Peyer's patch (tissue), 4 donors: ENCODE results near the gene VPS4B.

Source experiments
- CTCF ChIP-seq, 6 experiments: fragments of 450-650 bp in 4 of 6; fragments of 200-600 bp in 2 of 6; sonication (generic) in 1 of 6; IDR thresholded peaks; one replicate each; pipeline ENCODE4 v1.5.1; 2017 to 2019; ENCODE audit warnings: antibody characterized with exemption in 6 of 6, mild to moderate bottlenecking in 3 of 6, moderate library complexity in 1 of 6
- POLR2A ChIP-seq, 2 donors: fragments of 450-650 bp; IDR thresholded peaks; one replicate each; pipeline ENCODE4 v1.5.1; 2017; ENCODE audit warnings: antibody characterized with exemption in 2 of 2, mild to moderate bottlenecking in 2 of 2, moderate library complexity in 2 of 2

GRCh38 chr18:63356272-63356896 lies 65.9 kb downstream of the VPS4B start:
- TF ChIP-seq CTCF (IDR thresholded peaks at IDR 0.05), result no peak
- no peak for TF ChIP-seq POLR2A (IDR thresholded peaks at IDR 0.05)
